KOPT-K1 (cell line): ENCODE data around the gene WNT9B.

Source experiments
- H3K27ac ChIP-seq: fragments of 200-600 bp; sonication (generic); 2 replicates; pipeline ENCODE4 v1.5.1; 2016; ENCODE audit warnings: antibody characterized with exemption, mild to moderate bottlenecking, low read depth, low read length; ENCODE audit not compliant: poor library complexity, severe bottlenecking
- H3K36me3 ChIP-seq: fragments of 200-600 bp; sonication (generic); 2 replicates; pipeline ENCODE4 v1.5.1; 2017; ENCODE audit warnings: antibody characterized with exemption, mild to moderate bottlenecking, low read length, moderate library complexity; ENCODE audit not compliant: insufficient read depth
- H3K9me3 ChIP-seq: fragments of 200-600 bp; sonication (generic); 2 replicates; pipeline ENCODE4 v1.5.1; 2017; ENCODE audit warnings: antibody characterized with exemption, low read length, mild to moderate bottlenecking; ENCODE audit not compliant: insufficient read depth, poor library complexity, severe bottlenecking

The WNT9B gene

GRCh38 chr17:46818316-46818928 lies 33.0 kb upstream of the WNT9B start, which contains the start of gene WNT3:
Gene WNT3, minus strand, starts transcription at chr17:46818692. Its CDS starts 95 bp downstream, at chr17:46818597.
- Histone ChIP-seq H3K9me3 (no peaks in the 10 kb centered on the region), H3K36me3 (no peaks in the 10 kb centered on the region), H3K27ac (no peak within 1 kb of the TSS)

GRCh38 chr17:46818929-46819859 lies 32.2 kb upstream of the WNT9B start:
- H3K9me3 ChIP-seq: no peaks in the 10 kb centered on the region
- no peak overlapping the region for H3K27ac ChIP-seq
- no peaks in the 10 kb centered on the region for H3K36me3 ChIP-seq

GRCh38 chr17:46819906-46820351 lies 31.5 kb upstream of the WNT9B start:
- no peaks in the 10 kb centered on the region for H3K36me3 ChIP-seq
- H3K27ac ChIP-seq: no peak overlapping the region
- no peaks in the 10 kb centered on the region for H3K9me3 ChIP-seq

- Histone ChIP-seq H3K36me3 (no peaks in the 10 kb centered on the region), H3K27ac (no peak overlapping the region), H3K9me3 (no peaks in the 10 kb centered on the region)
Measured at GRCh38 chr17:46820592-46821450, 30.6 kb upstream of the WNT9B start.

- H3K9me3 ChIP-seq: no peaks in the 10 kb centered on the region
- no peak overlapping the region for H3K27ac ChIP-seq
- H3K36me3 ChIP-seq: no peaks in the 10 kb centered on the region
Measured at GRCh38 chr17:46821482-46822387, 29.6 kb upstream of the WNT9B start.

- Histone ChIP-seq H3K9me3 (no peaks in the 10 kb centered on the region), H3K27ac (no peak overlapping the region), H3K36me3 (no peaks in the 10 kb centered on the region)
Measured at GRCh38 chr17:46822388-46822921, 28.9 kb upstream of the WNT9B start.

GRCh38 chr17:46823657-46824056 lies 27.7 kb upstream of the WNT9B start:
- Histone ChIP-seq H3K9me3 (no peaks in the 10 kb centered on the region), H3K36me3 (no peaks in the 10 kb centered on the region), H3K27ac (no peak overlapping the region)

GRCh38 chr17:46826116-46826515 lies 25.3 kb upstream of the WNT9B start:
- H3K9me3 ChIP-seq: no peaks in the 10 kb centered on the region
- H3K27ac ChIP-seq: no peak overlapping the region
- no peaks in the 10 kb centered on the region for H3K36me3 ChIP-seq

- no peaks in the 10 kb centered on the region for H3K36me3 ChIP-seq
- no peaks in the 10 kb centered on the region for H3K9me3 ChIP-seq
Measured at GRCh38 chr17:46827274-46827673, 24.1 kb upstream of the WNT9B start.

GRCh38 chr17:46831573-46832330 lies 19.6 kb upstream of the WNT9B start:
- H3K27ac ChIP-seq: no peak overlapping the region

More at GRCh38 chr17:46827274-46827673, 24.1 kb upstream of the WNT9B start:
- no peak overlapping the region for H3K27ac ChIP-seq

GRCh38 chr17:46832331-46832821 lies 19.0 kb upstream of the WNT9B start:
- no peaks in the 10 kb centered on the region for H3K9me3 ChIP-seq
- no peak overlapping the region for H3K27ac ChIP-seq
- no peaks in the 10 kb centered on the region for H3K36me3 ChIP-seq

More at GRCh38 chr17:46831573-46832330, 19.6 kb upstream of the WNT9B start:
- Histone ChIP-seq H3K36me3 (no peaks in the 10 kb centered on the region), H3K9me3 (no peaks in the 10 kb centered on the region)

- Histone ChIP-seq H3K9me3 (no peaks in the 10 kb centered on the region), H3K36me3 (no peaks in the 10 kb centered on the region), H3K27ac (no peak overlapping the region)
Measured at GRCh38 chr17:46832945-46833839, 18.2 kb upstream of the WNT9B start.
